AG04450 (cell line): ENCODE data around the gene ZNF236. TPM values are rescaled to one million over a fixed set of nuclear protein-coding genes. Genes with fewer than 3 reads are reported as not detected.
"Not testable (repeated sequence)": the region's sequence is repeated elsewhere in the genome, so short reads cannot be mapped to it uniquely, and the experiment has no call there.

Experiments
- CTCF ChIA-PET: fragments of 300-600, 350-600 bp; formaldehyde crosslinking; extraction: SDS; loops from one replicate; lab custom pipeline; 2022; ENCODE audit warnings: antibody characterized with exemption, inconsistent platforms; lab: Charles Lee
- POLR2A ChIA-PET: fragments of 350-600 bp; formaldehyde crosslinking; extraction: SDS; loops from one replicate; lab custom pipeline; 2021; ENCODE audit warnings: antibody characterized with exemption, inconsistent platforms; lab: Yijun Ruan, JAX
- DNase-seq: peaks from one replicate; pipeline ENCODE4 v3.0.0-alpha.2; 2011; ENCODE audit warnings: low read depth, low spot score
- H3K27ac ChIP-seq: one replicate; pipeline ENCODE4 v1.5.1; 2012; ENCODE audit warnings: low read depth, low read length, control low read depth
- H3K27me3 ChIP-seq: one replicate; pipeline ENCODE4 v1.6.0; 2012; ENCODE audit warnings: low read length; ENCODE audit not compliant: control insufficient read depth, insufficient read depth
- H3K4me3 ChIP-seq: 2 replicates; pipeline ENCODE4 v1.5.1; 2011; ENCODE audit warnings: mild to moderate bottlenecking, low read depth, low read length, control low read depth
- H3K9me3 ChIP-seq: 2 replicates; pipeline ENCODE4 v1.5.1; 2012; ENCODE audit warnings: low read length; ENCODE audit not compliant: control insufficient read depth, insufficient read depth
- polyA minus RNA-seq: library from RNA; depleted of rRNA, polyadenylated mRNA; stranded (reverse); fragments of >200 nt; gene quantifications from 2 replicates; pipeline ENCODE4 v1.2.3, GENCODE V29; 2011; rRNA and poly(A)+ RNA removed
- polyA plus RNA-seq: library from polyadenylated mRNA; depleted of rRNA; stranded (reverse); fragments of >200 nt; gene quantifications from 2 replicates; pipeline ENCODE4 v1.2.3, GENCODE V29; 2011; rRNA removed
- TF ChIP-seq, protein P1 (sequence below): IDR thresholded peaks from 2 replicates; pipeline ENCODE4 v1.5.1; 2011; ENCODE audit warnings: low read depth, low read length, control low read depth, inconsistent platforms

Gene ZNF236
- polyA plus RNA-seq (5.3 and 5.5 TPM in 2 replicates), polyA minus RNA-seq (20.8 and 23.3 TPM in 2 replicates)

DNA sequence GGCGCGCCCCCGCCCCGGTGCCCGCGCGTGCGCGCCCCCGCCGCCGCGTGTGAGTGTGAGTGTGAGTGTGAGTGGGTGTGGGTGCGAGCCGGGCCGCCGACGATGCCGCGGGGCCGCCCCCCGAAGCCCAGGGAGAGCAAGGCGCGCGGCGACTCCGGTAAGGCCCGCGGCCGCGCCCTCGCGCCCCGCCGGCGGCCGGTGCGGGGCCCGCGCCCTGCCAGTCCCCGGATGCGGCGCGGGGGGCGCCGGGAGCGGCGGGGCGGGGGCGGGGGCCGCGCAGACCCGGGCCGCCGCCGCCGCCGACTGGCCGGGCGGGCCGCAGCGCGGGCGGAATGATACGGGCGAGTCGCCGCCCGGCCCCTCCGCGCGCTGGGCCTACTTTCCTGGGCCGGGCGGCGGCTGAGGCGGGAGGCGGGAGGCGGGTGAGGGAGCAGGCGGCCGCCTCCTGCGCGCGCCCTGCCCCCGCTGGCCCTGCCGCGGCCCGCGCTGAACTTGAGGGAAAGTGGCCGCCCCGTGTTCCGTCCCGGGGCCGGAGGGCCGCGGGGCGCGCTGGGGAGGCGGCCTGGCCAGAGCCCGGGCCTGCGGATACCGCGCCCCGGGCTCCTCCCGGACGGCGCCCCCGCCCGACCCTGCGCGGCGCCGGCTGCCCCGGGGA lies at the start of gene ZNF236:
Gene ZNF236, plus strand, starts transcription at position 52 of the 655 bp plus-strand sequence. Its CDS starts 51 bp downstream, at position 103.
- TF ChIP-seq, protein P1, sequence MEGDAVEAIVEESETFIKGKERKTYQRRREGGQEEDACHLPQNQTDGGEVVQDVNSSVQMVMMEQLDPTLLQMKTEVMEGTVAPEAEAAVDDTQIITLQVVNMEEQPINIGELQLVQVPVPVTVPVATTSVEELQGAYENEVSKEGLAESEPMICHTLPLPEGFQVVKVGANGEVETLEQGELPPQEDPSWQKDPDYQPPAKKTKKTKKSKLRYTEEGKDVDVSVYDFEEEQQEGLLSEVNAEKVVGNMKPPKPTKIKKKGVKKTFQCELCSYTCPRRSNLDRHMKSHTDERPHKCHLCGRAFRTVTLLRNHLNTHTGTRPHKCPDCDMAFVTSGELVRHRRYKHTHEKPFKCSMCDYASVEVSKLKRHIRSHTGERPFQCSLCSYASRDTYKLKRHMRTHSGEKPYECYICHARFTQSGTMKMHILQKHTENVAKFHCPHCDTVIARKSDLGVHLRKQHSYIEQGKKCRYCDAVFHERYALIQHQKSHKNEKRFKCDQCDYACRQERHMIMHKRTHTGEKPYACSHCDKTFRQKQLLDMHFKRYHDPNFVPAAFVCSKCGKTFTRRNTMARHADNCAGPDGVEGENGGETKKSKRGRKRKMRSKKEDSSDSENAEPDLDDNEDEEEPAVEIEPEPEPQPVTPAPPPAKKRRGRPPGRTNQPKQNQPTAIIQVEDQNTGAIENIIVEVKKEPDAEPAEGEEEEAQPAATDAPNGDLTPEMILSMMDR = no peak
- peak; percentile 47 for DNase-seq
- H3K9me3 ChIP-seq = peaks cover 2% of the 10 kb centered on the region; the same call in 1 of the 2 replicates
- peak within 1 kb of the TSS; percentile 80 for H3K27ac ChIP-seq
- no peaks in the 10 kb centered on the region for H3K27me3 ChIP-seq
- peak within 1 kb of the TSS; percentile 96 for H3K4me3 ChIP-seq
- ChIA-PET CTCF (interaction anchor here (0.6 to 11.9 kb wide), 2 partner anchors 20 to 562 kb away, joined by 4 to 165 read pairs; no protein-coding TSS in a partner anchor), POLR2A (no interaction called here)

DNA sequence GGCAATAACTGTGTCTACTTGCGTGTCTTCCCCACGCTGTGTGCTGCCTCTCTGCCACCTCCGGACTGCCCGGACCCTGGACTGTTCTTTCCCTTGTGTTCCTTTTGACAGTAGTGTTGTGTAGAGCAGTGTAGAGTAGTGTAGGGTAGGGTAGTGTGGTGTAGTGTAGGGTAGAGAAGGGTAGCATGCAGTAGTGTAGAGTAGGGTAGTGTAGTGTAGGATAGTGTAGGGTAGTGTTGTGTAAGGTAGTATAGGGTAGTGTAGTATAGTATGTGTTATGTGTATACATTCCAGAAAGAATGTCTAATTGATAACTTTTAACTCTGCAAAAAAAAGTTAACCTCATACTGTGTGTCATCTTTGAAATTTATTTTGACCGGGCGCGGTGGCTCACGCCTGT lies 49.7 kb upstream of the ZNF236 start:
- Histone ChIP-seq H3K4me3 (no peak overlapping the region), H3K27me3 (no peaks in the 10 kb centered on the region), H3K9me3 (no peaks in the 10 kb centered on the region; the same call in 1 of the 2 replicates), H3K27ac (no peak overlapping the region)
- ChIA-PET CTCF (no interaction called here), POLR2A (no interaction called here)
- DNase-seq = no peak
- TF ChIP-seq, protein P1 = no peak

DNA sequence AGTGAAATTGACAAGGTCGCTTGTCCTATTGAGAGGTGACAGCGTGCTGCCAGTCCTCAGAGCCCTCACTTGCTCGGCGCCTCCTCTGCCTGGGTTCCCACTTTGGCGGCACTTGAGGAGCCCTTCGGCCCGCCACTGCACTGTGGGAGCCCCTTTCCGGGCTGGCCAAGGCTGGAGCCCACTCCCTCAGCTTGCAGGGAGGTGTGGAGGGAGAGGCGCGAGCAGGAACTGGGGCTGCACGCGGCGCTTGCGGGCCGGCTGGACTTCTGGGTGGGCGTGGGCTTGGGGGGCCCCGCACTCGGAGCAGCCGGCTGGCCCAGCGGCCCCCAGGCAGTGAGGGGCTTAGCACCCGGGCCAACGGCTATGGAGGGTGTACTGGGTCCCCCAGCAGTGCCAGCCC lies 45.3 kb upstream of the ZNF236 start:
- DNase-seq = not testable (repeated sequence)

DNA sequence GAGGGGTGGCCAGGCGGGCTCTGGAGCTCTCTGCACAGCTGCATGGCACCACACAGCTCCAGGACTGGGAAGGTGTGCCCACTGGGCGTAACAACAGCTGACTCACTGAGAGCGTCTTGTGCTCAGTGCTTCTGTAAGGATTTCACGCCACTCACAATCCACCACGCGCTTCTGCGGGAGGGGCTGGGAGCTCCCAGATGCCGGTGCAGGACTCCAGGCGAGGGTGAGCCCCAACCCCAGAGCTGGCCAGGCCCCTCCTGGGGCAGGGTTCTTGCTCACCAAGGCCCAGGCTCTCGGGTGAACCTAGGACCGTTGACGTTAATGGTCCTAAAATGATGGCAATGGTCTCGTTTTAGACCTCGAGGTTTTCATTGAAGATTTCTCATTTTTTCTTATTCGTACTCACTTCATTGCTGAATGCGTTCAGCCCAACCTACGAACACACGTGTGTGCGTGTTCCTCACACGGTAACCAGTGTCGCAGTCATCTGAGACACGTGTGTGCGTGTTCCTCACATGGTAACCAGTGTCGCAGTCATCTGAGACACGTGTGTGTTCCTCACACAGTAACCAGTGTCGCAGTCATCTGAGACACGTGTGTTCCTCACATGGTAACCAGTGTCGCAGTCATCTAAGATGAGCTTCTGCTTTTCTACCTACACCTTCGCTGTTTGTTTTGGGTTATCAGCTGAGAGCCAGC lies 38.4 kb upstream of the ZNF236 start:
- TF ChIP-seq, protein P1 = no peak
- H3K9me3 ChIP-seq = peaks cover 16% of the 10 kb centered on the region; the same call in 1 of the 2 replicates
- CTCF ChIA-PET = no interaction called here
- no peak overlapping the region for H3K27ac ChIP-seq
- POLR2A ChIA-PET = no interaction called here
- DNase-seq = no peak
- no peaks in the 10 kb centered on the region for H3K27me3 ChIP-seq
- no peak overlapping the region for H3K4me3 ChIP-seq

More for the DNA sequence above, 45.3 kb upstream of the ZNF236 start:
- H3K27ac ChIP-seq, H3K4me3 ChIP-seq, POLR2A ChIA-PET, H3K9me3 ChIP-seq, H3K27me3 ChIP-seq, CTCF ChIA-PET: not testable (repeated sequence)

DNA sequence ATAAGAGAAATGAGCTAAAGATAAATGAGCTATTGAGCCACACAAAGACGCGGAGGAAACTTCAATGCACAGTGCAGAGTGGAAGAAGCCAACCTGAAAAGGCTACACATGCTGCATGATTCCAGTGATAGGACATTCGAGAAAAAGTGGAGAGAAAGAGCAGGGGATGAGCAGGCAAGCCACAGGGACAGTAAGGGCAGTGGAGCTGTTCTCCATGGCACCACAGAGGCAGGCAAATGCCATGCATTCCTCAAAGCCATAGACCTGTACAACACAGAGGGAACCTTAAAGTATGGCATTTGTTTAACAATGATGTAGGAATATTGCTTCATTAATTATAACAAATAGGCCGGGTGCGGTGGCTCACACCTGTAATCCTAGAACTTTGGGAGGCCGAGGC lies 36.5 kb upstream of the ZNF236 start:
- TF ChIP-seq, protein P1 = no peak
- Histone ChIP-seq H3K9me3 (peaks cover 20% of the 10 kb centered on the region), H3K27ac (no peak overlapping the region), H3K4me3 (no peak overlapping the region), H3K27me3 (no peaks in the 10 kb centered on the region)
- ChIA-PET CTCF (interaction anchor here (0.7 to 1.7 kb wide), 2 partner anchors 17 to 434 kb away, joined by 3 to 13 read pairs; no protein-coding TSS in a partner anchor), POLR2A (no interaction called here)
- DNase-seq = no peak
